ENCODE data around the gene SMPD4. TPM values are rescaled to one million over a fixed set of nuclear protein-coding genes. Genes with fewer than 3 reads are reported as not detected.
"Not testable (repeated sequence)": the region's sequence is repeated elsewhere in the genome, so short reads cannot be mapped to it uniquely, and the experiment has no call there.

SMPD4 gene
- total RNA-seq, 2 donors from 2014 or later, result 67.6 to 83.3 TPM

- Mint-ChIP-seq H3K27me3 (peaks cover 8% of the 10 kb centered on the region), H3K4me3 (peak overlapping the region; percentile 52), H3K27ac (no peak overlapping the region), H3K36me3 (ENCODE audit: low read depth) (no peaks in the 10 kb centered on the region), H3K4me1 (peaks cover 5% of the 10 kb centered on the region)
- no peaks in the 10 kb centered on the region for H3K9me3 ChIP-seq (ENCODE audit: control insufficient read depth, low read length, poor library complexity, severe bottlenecking)
- ATAC-seq, result no peak
- no peak for DNase-seq
Observed at GRCh38 chr2:130150181-130151144, 30.9 kb downstream of the SMPD4 start.

GRCh38 chr2:130148515-130148914 is 32.9 kb downstream of the SMPD4 start:
- H3K9me3 ChIP-seq (ENCODE audit: control insufficient read depth, low read length, poor library complexity, severe bottlenecking); H3K27me3 Mint-ChIP-seq; ATAC-seq; H3K4me1 Mint-ChIP-seq; H3K27ac Mint-ChIP-seq; H3K4me3 Mint-ChIP-seq; DNase-seq; H3K36me3 Mint-ChIP-seq (ENCODE audit: low read depth): not testable (repeated sequence)

GRCh38 chr2:130145006-130145414 is 36.4 kb downstream of the SMPD4 start, which contains the start of gene CCDC74B:
Gene CCDC74B, minus strand, starts transcription at chr2:130145112. Its CDS starts 116 bp downstream, at chr2:130144996.
- peak; percentile 46 to 51 (median 46) for DNase-seq
- not testable (repeated sequence) for H3K9me3 ChIP-seq (ENCODE audit: control insufficient read depth, low read length, poor library complexity, severe bottlenecking); H3K27me3 Mint-ChIP-seq; H3K36me3 Mint-ChIP-seq (ENCODE audit: low read depth); H3K27ac Mint-ChIP-seq
- H3K4me3 Mint-ChIP-seq, result peak within 1 kb of the TSS; percentile 89
- ATAC-seq, result peak; percentile 89
- peaks cover 13% of the 10 kb centered on the region for H3K4me1 Mint-ChIP-seq

- not testable (repeated sequence) for H3K36me3 Mint-ChIP-seq (ENCODE audit: low read depth); H3K27me3 Mint-ChIP-seq; DNase-seq; ATAC-seq; H3K9me3 ChIP-seq (ENCODE audit: control insufficient read depth, low read length, poor library complexity, severe bottlenecking)
- Mint-ChIP-seq H3K4me1 (peaks cover 13% of the 10 kb centered on the region), H3K4me3 (peak overlapping the region; percentile 89), H3K27ac (peak overlapping the region; percentile 80)
Observed at GRCh38 chr2:130143266-130144039, 37.9 kb downstream of the SMPD4 start.

GRCh38 chr2:130142396-130143265 is 38.8 kb downstream of the SMPD4 start:
- not testable (repeated sequence) for H3K36me3 Mint-ChIP-seq (ENCODE audit: low read depth); ATAC-seq; H3K9me3 ChIP-seq (ENCODE audit: control insufficient read depth, low read length, poor library complexity, severe bottlenecking); H3K27me3 Mint-ChIP-seq; DNase-seq
- Mint-ChIP-seq H3K4me3 (peak overlapping the region; percentile 87), H3K27ac (peak overlapping the region; percentile 80), H3K4me1 (peaks cover 11% of the 10 kb centered on the region)

- not testable (repeated sequence) for H3K4me3 Mint-ChIP-seq, ATAC-seq
Observed at GRCh38 chr2:130141645-130142370, 39.6 kb downstream of the SMPD4 start.

GRCh38 chr2:130141002-130141401 is 40.4 kb downstream of the SMPD4 start:
- H3K27me3 Mint-ChIP-seq; H3K4me1 Mint-ChIP-seq; ATAC-seq; DNase-seq; H3K36me3 Mint-ChIP-seq (ENCODE audit: low read depth); H3K4me3 Mint-ChIP-seq; H3K9me3 ChIP-seq (ENCODE audit: control insufficient read depth, low read length, poor library complexity, severe bottlenecking); H3K27ac Mint-ChIP-seq: not testable (repeated sequence)

More at GRCh38 chr2:130141645-130142370, 39.6 kb downstream of the SMPD4 start:
- not testable (repeated sequence) for H3K9me3 ChIP-seq (ENCODE audit: control insufficient read depth, low read length, poor library complexity, severe bottlenecking); H3K27ac Mint-ChIP-seq; H3K36me3 Mint-ChIP-seq (ENCODE audit: low read depth); H3K27me3 Mint-ChIP-seq; DNase-seq
- H3K4me1 Mint-ChIP-seq, result peaks cover 11% of the 10 kb centered on the region

- H3K36me3 Mint-ChIP-seq (ENCODE audit: low read depth); H3K9me3 ChIP-seq (ENCODE audit: control insufficient read depth, low read length, poor library complexity, severe bottlenecking); H3K27me3 Mint-ChIP-seq; H3K4me1 Mint-ChIP-seq; DNase-seq; H3K27ac Mint-ChIP-seq; ATAC-seq; H3K4me3 Mint-ChIP-seq: not testable (repeated sequence)
Observed at GRCh38 chr2:130140516-130140915, 40.9 kb downstream of the SMPD4 start.

GRCh38 chr2:130139331-130140280 is 41.8 kb downstream of the SMPD4 start:
- DNase-seq, result not testable (repeated sequence)

GRCh38 chr2:130138841-130139251 is 42.6 kb downstream of the SMPD4 start:
- ATAC-seq; H3K4me1 Mint-ChIP-seq; DNase-seq; H3K27me3 Mint-ChIP-seq; H3K9me3 ChIP-seq (ENCODE audit: control insufficient read depth, low read length, poor library complexity, severe bottlenecking); H3K27ac Mint-ChIP-seq; H3K4me3 Mint-ChIP-seq; H3K36me3 Mint-ChIP-seq (ENCODE audit: low read depth): not testable (repeated sequence)

More at GRCh38 chr2:130139331-130140280, 41.8 kb downstream of the SMPD4 start:
- not testable (repeated sequence) for H3K4me3 Mint-ChIP-seq; H3K27ac Mint-ChIP-seq; H3K27me3 Mint-ChIP-seq; H3K9me3 ChIP-seq (ENCODE audit: control insufficient read depth, low read length, poor library complexity, severe bottlenecking); H3K4me1 Mint-ChIP-seq; ATAC-seq; H3K36me3 Mint-ChIP-seq (ENCODE audit: low read depth)

GRCh38 chr2:130138326-130138725 is 43.1 kb downstream of the SMPD4 start:
- H3K4me3 Mint-ChIP-seq; ATAC-seq; H3K27ac Mint-ChIP-seq; H3K36me3 Mint-ChIP-seq (ENCODE audit: low read depth); H3K9me3 ChIP-seq (ENCODE audit: control insufficient read depth, low read length, poor library complexity, severe bottlenecking); H3K4me1 Mint-ChIP-seq; H3K27me3 Mint-ChIP-seq; DNase-seq: not testable (repeated sequence)
